Measurements from ENCODE around the gene MSH4.
"Not testable (repeated sequence)": the region's sequence is repeated elsewhere in the genome, so short reads cannot be mapped to it uniquely, and the experiment has no call there.

MSH4 gene

GRCh38 chr1:75771978-75772377, 24.7 kb upstream of the MSH4 start:
- no peak for DNase-seq (ENCODE audit: low read depth, low spot score)
- H3K4me3 ChIP-seq (ENCODE audit: low read depth, low read length): no peak overlapping the region
- in situ Hi-C loops (cut with HindIII; ENCODE audit: low sequenced_read_pairs): no loop called here
- TF ChIP-seq CTCF (IDR thresholded peaks at IDR 0.05; ENCODE audit: low read depth, low read length): no peak

GRCh38 chr1:75777812-75778211, 18.9 kb upstream of the MSH4 start:
- in situ Hi-C loops (cut with HindIII; ENCODE audit: low sequenced_read_pairs): not testable (repeated sequence)

GRCh38 chr1:75778694-75779093, 18.0 kb upstream of the MSH4 start:
- in situ Hi-C loops (cut with HindIII; ENCODE audit: low sequenced_read_pairs); DNase-seq (ENCODE audit: low read depth, low spot score): not testable (repeated sequence)

More at GRCh38 chr1:75777812-75778211, 18.9 kb upstream of the MSH4 start:
- DNase-seq (ENCODE audit: low read depth, low spot score); H3K4me3 ChIP-seq (ENCODE audit: low read depth, low read length): not testable (repeated sequence)

GRCh38 chr1:75780183-75780582, 16.5 kb upstream of the MSH4 start:
- DNase-seq (ENCODE audit: low read depth, low spot score); in situ Hi-C loops (cut with HindIII; ENCODE audit: low sequenced_read_pairs); H3K4me3 ChIP-seq (ENCODE audit: low read depth, low read length): not testable (repeated sequence)

More at GRCh38 chr1:75778694-75779093, 18.0 kb upstream of the MSH4 start:
- H3K4me3 ChIP-seq (ENCODE audit: low read depth, low read length): not testable (repeated sequence)

- DNase-seq (ENCODE audit: low read depth, low spot score); H3K4me3 ChIP-seq (ENCODE audit: low read depth, low read length); in situ Hi-C loops (cut with HindIII; ENCODE audit: low sequenced_read_pairs): not testable (repeated sequence)
Measured at GRCh38 chr1:75783920-75784319, 12.8 kb upstream of the MSH4 start.

GRCh38 chr1:75785320-75785982, 11.2 kb upstream of the MSH4 start:
- DNase-seq (ENCODE audit: low read depth, low spot score): no peak
- H3K4me3 ChIP-seq (ENCODE audit: low read depth, low read length): peak overlapping the region; percentile 89
- no peak for TF ChIP-seq CTCF (IDR thresholded peaks at IDR 0.05; ENCODE audit: low read depth, low read length)
- in situ Hi-C loops (cut with HindIII; ENCODE audit: low sequenced_read_pairs): no loop called here

- DNase-seq (ENCODE audit: low read depth, low spot score): peak; percentile 98
- TF ChIP-seq CTCF (IDR thresholded peaks at IDR 0.05; ENCODE audit: low read depth, low read length): no peak
- peak within 1 kb of the TSS; percentile 89 for H3K4me3 ChIP-seq (ENCODE audit: low read depth, low read length)
- in situ Hi-C loops (cut with HindIII; ENCODE audit: low sequenced_read_pairs): no loop called here
Measured at GRCh38 chr1:75785983-75786853, 10.5 kb upstream of the MSH4 start, which contains the start of gene RABGGTB. Gene RABGGTB (plus strand): TSS chr1:75786256. CDS start chr1:75786272, 16 bp downstream.

- no peak for DNase-seq (ENCODE audit: low read depth, low spot score)
- no peak for TF ChIP-seq CTCF (IDR thresholded peaks at IDR 0.05; ENCODE audit: low read depth, low read length)
- in situ Hi-C loops (cut with HindIII; ENCODE audit: low sequenced_read_pairs): no loop called here
- peak overlapping the region; percentile 89 for H3K4me3 ChIP-seq (ENCODE audit: low read depth, low read length)
Measured at GRCh38 chr1:75786901-75787493, 9.7 kb upstream of the MSH4 start.

Data from astrocyte of the spinal cord (primary cell).